COLO829 (cell line): ENCODE results near the gene CEP128.
"Not testable (repeated sequence)": the region's sequence is repeated elsewhere in the genome, so short reads cannot be mapped to it uniquely, and the experiment has no call there.

Experiments
- DNase-seq: peaks from one replicate; pipeline ENCODE4 v3.0.0; 2012; ENCODE audit warnings: low spot score

CEP128 gene

DNA sequence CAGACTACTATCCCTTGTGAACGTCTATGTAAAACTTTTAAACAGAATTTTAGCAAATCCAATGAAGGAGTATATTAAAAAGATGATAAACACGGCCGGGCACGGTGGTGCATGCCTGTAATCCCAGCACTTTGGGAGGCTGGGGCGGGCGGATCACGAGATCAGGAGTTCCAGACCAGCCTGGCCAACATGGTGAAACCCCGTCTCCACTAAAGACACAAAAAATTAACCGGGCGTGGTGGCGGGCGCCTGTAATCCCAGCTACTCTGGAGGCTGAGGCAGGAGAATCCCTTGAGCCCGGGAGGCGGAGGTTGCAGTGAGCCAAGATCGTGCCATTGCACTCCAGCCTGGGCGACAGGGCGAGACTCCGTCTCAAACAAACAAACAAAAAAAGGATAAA is 11.7 kb upstream of the CEP128 start:
- DNase-seq, result not testable (repeated sequence)

DNA sequence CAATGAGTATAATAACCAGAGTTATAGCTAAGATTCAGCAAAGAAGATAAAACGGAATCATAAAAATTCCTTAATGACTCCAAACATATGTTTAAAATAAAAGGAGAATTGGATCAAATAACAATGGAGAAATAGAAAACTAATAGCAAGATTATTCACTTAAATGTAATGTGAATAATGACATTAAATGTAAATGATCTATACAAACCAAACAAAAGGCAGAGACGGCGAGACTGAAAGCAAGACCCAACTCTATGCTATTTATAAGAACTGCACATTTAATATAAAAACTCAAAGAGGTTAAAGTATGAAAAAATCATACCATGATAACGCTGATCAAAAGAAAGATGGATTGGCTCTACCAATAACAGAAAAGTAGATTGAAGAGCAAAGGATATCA is 10.0 kb upstream of the CEP128 start:
- DNase-seq, result no peak

DNA sequence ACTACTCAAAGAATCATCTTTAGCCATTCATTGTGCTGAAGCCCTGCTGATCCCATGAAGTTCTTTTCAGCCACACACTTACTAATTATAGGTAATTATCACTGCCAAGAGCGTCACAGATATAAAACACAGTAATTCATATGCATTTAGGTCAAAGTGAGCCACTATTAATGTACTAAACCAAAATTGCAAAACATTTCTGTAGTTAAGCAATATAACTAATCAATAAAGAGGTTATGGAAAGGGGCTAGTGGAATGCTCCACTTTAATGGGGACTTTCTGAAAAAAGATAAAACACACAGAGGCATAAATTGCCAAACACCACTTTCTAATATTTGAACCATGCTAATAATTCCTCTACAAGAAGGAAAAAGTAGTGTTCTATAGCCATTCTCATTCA is 6.8 kb upstream of the CEP128 start:
- no peak for DNase-seq

- DNase-seq, result no peak
Measured at GRCh38 chr14:80946797-80947196, 5.3 kb upstream of the CEP128 start.

DNA sequence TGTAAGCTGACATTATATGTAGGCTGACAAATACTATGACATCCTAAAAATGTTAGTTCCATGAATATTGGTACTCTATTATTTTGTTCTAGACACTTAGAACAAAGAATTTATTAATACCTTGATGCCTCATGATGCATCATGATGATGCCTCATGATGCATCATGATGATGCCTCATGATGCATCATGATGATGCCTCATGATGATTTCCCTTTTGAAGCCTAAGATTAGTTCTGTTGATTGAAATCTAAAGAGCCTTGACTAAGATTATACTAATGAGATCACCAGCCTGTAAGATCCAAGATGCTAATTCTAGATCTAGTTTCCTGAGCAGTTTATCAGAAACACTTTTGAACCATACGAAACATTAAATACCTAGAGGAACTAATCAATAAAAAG is 4.6 kb upstream of the CEP128 start:
- no peak for DNase-seq

- DNase-seq, result no peak
Measured at GRCh38 chr14:80944861-80945617, 3.5 kb upstream of the CEP128 start.

DNA sequence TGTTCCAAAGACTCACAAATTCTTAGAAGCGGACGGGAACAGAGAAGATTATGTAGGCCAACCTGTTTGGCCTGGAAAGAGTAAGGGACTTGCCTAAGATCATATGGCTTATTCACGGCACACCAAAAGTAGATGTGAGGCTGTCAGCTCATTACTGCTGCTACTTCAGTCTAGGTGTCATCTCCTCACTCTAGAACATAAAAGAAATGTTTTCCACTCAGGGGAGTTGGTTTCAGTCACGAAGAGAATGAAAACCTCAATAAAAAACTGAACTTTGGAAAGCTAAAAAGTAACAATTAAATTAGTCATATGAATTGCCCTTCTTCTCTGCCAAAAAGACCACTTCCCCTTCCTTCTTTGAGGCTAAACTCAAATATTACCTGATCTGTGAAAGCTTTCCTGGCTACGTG is 658 bp upstream of the CEP128 start:
- DNase-seq, result no peak

DNA sequence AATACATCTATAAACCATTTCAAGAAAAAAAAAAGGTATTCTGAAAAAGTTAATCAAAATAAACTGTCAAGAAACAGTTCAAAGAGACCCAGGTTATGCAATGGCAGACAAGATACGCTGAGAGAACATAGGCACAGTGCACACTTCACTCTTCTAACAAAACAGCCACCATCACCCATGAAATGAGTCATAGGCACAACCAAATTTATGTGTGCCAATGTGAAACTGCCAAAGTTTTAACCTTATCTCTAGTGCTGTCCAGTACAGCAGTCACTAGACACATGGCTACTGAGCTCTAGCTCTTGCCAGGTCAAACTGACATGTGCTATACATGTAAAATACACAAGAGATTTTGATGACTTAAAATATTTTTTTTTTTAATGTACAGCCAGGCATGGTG is 1.4 kb downstream of the CEP128 start:
- DNase-seq, result no peak

DNA sequence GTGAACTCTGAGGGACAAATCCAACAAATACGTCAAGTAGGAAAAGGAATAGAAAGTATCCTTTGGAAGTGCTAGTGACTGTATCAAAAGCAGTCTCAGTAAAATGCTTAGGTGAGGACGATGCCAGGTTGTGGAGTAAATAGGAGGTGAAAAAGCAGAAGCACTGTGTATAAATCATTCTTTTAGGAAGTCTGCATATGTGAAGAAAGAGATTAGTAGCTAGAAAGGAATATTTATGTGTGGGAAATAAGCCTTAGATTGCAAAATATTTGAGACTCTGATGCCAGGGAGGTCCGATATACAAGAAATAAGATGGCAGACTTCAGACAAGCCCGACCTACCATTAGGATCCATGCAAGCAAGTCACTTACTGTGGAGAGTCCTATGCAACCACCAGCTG is 7.9 kb downstream of the CEP128 start:
- no peak for DNase-seq

- no peak for DNase-seq
Measured at GRCh38 chr14:80933282-80933681, 8.3 kb downstream of the CEP128 start.

DNA sequence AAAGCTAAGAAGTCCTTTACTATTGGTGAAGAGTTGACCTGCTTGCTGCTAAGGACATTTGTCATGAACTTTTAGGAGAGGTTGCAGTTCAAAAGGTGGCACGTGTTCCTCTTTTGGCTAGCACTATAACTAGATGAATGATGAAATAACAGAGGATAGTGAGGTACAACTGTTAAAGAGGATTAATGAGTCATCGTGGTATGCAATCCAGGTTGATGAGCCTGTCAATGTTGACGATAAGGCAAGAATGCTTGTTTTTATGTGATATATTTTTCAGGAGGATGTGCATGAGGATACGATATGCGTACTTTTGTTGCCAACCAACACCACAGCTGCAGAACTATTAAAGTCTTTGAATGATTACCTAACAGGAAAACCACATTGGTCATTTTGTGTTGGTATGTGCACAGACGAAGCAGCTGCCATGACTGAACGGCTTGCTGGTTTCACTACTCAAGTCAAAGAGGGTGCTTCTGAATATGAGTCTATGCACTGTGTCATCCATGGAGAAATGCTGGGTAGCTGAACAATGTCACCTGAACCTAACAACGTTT is 10.6 kb downstream of the CEP128 start:
- no peak for DNase-seq

DNA sequence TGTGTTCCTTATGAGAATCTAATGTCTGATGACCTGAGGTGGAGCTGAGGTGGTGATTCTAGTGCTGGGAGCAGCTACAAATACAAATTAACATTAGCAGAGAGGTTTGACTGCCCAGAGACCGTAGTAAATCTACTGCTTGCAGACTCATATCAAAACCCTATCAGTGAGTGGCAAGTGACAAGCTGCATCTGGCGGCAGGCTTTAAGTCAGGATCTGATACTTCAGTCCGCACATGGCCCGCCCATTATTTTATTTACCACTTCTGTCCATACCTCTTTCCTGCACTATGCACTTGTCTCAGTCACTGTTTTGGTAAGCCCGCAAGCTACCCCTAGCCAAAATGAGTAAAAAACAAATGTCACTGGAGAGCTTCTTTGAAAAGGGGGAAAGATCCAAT is 11.4 kb downstream of the CEP128 start:
- no peak for DNase-seq

GRCh38 chr14:80927083-80927989 is 14.2 kb downstream of the CEP128 start:
- no peak for DNase-seq

- DNase-seq, result no peak
Measured at GRCh38 chr14:80926397-80927082, 15.0 kb downstream of the CEP128 start.

GRCh38 chr14:80924365-80925103 is 17.0 kb downstream of the CEP128 start:
- no peak for DNase-seq

DNA sequence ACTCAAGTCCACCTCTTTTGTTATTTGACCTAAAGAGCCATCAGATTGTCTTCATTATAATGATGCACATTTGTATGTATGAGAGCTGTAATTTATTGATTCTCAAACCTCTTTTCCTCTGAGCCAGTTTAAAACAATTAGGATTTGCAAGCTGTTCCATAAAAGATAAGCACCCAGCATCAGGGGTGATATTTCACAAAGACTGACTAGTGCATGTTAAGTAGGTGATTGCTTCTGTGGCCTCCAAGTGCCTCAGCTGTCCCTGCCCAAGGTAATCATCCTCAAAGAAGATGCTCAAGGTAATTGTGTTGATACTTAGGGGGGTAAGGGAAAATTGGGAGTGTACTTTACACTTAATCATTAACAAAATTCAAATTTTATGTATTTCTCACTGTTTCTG is 18.2 kb downstream of the CEP128 start:
- DNase-seq, result no peak

GRCh38 chr14:80919622-80920021 is 21.9 kb downstream of the CEP128 start:
- DNase-seq, result no peak

DNA sequence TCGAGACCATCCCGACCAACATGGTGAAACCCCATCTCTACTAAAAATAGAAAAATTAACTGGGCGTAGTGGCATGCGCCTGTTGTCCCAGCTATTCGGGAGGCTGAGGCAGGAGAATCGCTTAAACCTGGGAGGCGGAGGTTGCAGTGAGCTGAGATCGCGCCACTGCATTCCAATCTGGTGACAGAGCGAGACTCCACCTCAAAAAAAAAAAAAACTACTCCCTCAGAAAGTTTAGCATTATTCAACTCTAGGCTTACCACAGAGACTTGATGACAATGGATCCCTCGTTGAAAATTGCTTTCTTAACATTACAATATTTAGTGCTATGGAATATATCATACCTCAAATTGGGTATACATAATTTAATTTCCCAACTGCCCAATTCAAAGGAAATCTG is 29.5 kb downstream of the CEP128 start:
- not testable (repeated sequence) for DNase-seq

GRCh38 chr14:80906946-80907345 is 34.6 kb downstream of the CEP128 start:
- no peak for DNase-seq

DNA sequence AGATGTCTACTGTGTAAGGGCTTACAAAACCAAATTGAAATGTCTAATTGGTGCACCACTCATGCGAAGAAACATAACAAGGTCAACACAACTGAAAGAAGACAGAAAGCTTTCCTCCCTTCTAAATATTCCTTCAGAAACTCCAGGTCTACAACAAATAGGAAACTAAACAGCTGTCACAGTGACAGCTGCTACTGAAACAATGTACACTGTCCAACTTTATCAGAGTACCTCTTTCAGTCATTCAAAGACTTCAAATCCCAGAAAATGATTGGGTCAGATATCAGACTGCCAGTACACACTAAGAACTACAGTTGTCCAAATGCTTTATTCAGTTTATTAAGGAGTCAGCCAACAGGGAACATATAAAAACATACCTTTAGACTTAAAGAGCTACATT is 35.2 kb downstream of the CEP128 start:
- no peak for DNase-seq

GRCh38 chr14:80902608-80903007 is 38.9 kb downstream of the CEP128 start:
- no peak for DNase-seq

- no peak for DNase-seq
Measured at GRCh38 chr14:80901822-80902221, 39.7 kb downstream of the CEP128 start.
